ENCODE data around the gene IGSF21.

IGSF21 gene

DNA sequence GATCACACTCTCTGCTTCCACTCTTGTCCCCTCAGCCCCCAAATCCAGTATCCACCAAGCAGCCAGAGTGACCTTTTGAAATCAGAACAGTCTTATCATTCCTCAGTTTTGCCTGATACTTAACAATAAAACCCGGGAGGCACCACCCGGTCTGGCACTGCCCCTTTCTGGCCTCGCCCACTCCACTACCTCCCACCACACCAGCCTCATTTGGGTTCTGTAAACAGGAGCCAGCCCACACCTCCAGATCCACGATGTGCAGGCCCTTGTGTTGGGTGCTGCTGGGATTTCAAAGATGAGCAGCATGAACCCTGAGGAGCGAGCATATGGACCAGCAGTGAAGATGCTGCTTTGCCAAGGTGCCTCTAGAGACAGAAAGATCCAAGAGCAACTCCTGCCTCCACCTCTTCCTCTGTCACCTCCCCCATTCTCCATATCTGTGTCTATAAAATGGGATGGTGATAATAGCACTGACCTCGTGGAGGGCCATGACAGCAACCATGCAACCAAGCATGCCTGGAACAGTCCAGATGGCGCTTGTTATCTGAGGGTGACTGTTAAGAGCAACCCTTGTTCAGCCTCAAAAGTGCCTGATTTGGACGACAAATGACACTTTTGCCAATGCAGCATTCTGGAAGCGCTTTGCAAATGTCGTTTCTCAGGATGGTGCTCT is 136.0 kb downstream of the IGSF21 start:
- Histone ChIP-seq H3K4me2 (ENCODE audit: low read depth, low read length) (no peak overlapping the region), H3K9ac (ENCODE audit: low read length) (no peak overlapping the region), H4K20me1 (ENCODE audit: insufficient read depth, low read length) (no peaks in the 10 kb centered on the region), H3K4me3 (ENCODE audit: low read length) (no peak overlapping the region), H3K9me3 (replicated peaks; ENCODE audit: insufficient read depth, low read length) (no peaks in the 10 kb centered on the region), H3K4me1 (ENCODE audit: low read length) (no peaks in the 10 kb centered on the region), H3K27me3 (replicated peaks; ENCODE audit: insufficient read depth, low read length) (peaks cover 78% of the 10 kb centered on the region), H3K36me3 (replicated peaks; ENCODE audit: insufficient read depth, low read length) (no peaks in the 10 kb centered on the region), H3K27ac (ENCODE audit: low read length) (no peak overlapping the region), H3K9me2 (replicated peaks; ENCODE audit: insufficient read depth, low read length) (no peaks in the 10 kb centered on the region), H3K79me2 (ENCODE audit: low read length) (no peaks in the 10 kb centered on the region), H2AFZ (ENCODE audit: low read length) (no peak overlapping the region), H3F3A (ENCODE audit: insufficient read depth, low read length) (no peaks in the 10 kb centered on the region)
- no peak for DNase-seq
- TF ChIP-seq EZH2phosphoT487 (IDR thresholded peaks at IDR 0.05; ENCODE audit: low read length) (no peak), EZH2 (optimal IDR thresholded peaks at IDR 0.05; ENCODE audit: low read depth, low read length) (no peak)
- TF ChIP-seq, protein P1, sequence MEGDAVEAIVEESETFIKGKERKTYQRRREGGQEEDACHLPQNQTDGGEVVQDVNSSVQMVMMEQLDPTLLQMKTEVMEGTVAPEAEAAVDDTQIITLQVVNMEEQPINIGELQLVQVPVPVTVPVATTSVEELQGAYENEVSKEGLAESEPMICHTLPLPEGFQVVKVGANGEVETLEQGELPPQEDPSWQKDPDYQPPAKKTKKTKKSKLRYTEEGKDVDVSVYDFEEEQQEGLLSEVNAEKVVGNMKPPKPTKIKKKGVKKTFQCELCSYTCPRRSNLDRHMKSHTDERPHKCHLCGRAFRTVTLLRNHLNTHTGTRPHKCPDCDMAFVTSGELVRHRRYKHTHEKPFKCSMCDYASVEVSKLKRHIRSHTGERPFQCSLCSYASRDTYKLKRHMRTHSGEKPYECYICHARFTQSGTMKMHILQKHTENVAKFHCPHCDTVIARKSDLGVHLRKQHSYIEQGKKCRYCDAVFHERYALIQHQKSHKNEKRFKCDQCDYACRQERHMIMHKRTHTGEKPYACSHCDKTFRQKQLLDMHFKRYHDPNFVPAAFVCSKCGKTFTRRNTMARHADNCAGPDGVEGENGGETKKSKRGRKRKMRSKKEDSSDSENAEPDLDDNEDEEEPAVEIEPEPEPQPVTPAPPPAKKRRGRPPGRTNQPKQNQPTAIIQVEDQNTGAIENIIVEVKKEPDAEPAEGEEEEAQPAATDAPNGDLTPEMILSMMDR (IDR thresholded peaks at IDR 0.05; ENCODE audit: low read length) = no peak

DNA sequence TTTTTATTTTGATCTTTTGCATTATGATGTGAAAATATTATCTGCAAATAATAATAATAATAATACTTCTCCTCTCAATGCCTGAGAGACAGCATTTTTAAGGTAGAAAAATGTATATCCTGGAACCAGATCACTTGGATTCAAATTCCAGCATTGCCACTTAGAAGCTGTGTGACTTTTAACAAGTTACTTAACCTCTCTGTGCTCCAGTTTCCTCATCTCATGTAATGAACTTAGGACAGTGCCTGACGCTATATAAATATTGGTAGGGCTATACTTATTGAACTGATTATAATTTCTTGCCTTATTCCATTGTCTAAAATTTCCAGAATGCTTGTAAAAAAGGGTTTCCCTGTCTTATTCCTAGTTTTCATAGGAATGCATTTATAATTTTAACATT is 137.2 kb downstream of the IGSF21 start:
- Histone ChIP-seq H3K9me3 (replicated peaks; ENCODE audit: insufficient read depth, low read length) (no peaks in the 10 kb centered on the region), H3K27ac (ENCODE audit: low read length) (no peak overlapping the region), H3K36me3 (replicated peaks; ENCODE audit: insufficient read depth, low read length) (no peaks in the 10 kb centered on the region), H3K79me2 (ENCODE audit: low read length) (no peaks in the 10 kb centered on the region), H2AFZ (ENCODE audit: low read length) (no peak overlapping the region), H3K4me1 (ENCODE audit: low read length) (no peaks in the 10 kb centered on the region), H3K4me3 (ENCODE audit: low read length) (no peak overlapping the region), H3K9ac (ENCODE audit: low read length) (no peak overlapping the region), H3K4me2 (ENCODE audit: low read depth, low read length) (no peak overlapping the region), H3K9me2 (replicated peaks; ENCODE audit: insufficient read depth, low read length) (no peaks in the 10 kb centered on the region), H4K20me1 (ENCODE audit: insufficient read depth, low read length) (no peaks in the 10 kb centered on the region), H3F3A (ENCODE audit: insufficient read depth, low read length) (no peaks in the 10 kb centered on the region), H3K27me3 (replicated peaks; ENCODE audit: insufficient read depth, low read length) (peaks cover 78% of the 10 kb centered on the region)
- TF ChIP-seq, protein P1 (IDR thresholded peaks at IDR 0.05; ENCODE audit: low read length) = no peak
- TF ChIP-seq EZH2 (optimal IDR thresholded peaks at IDR 0.05; ENCODE audit: low read depth, low read length) = no peak
- TF ChIP-seq EZH2phosphoT487 (IDR thresholded peaks at IDR 0.05; ENCODE audit: low read length) = no peak
- DNase-seq = no peak

DNA sequence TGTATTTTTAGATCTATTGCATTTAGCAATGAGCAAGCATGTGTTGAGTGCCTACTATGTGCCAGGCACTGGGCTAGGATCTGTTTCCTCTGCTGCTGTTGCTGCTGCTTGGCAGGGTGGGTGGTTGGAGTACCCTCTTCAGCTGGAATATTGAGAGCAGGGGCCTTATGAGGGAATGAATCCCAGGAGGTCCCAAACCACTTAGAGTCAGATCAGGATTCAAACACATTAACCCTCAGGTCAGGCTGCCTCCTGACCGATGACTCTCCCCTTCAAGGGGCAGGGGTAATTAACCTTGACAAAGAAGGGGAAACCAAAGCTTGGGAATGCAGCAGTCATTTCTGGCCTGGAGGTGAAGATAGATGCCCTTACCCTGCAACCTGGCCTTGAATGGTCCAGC is 138.0 kb downstream of the IGSF21 start:
- Histone ChIP-seq H3F3A (ENCODE audit: insufficient read depth, low read length) (no peaks in the 10 kb centered on the region), H3K27ac (ENCODE audit: low read length) (no peak overlapping the region), H3K36me3 (replicated peaks; ENCODE audit: insufficient read depth, low read length) (no peaks in the 10 kb centered on the region), H3K4me2 (ENCODE audit: low read depth, low read length) (no peak overlapping the region), H3K9me2 (replicated peaks; ENCODE audit: insufficient read depth, low read length) (no peaks in the 10 kb centered on the region), H3K4me1 (ENCODE audit: low read length) (no peaks in the 10 kb centered on the region), H3K4me3 (ENCODE audit: low read length) (no peak overlapping the region), H4K20me1 (ENCODE audit: insufficient read depth, low read length) (no peaks in the 10 kb centered on the region), H3K9me3 (replicated peaks; ENCODE audit: insufficient read depth, low read length) (no peaks in the 10 kb centered on the region), H3K27me3 (replicated peaks; ENCODE audit: insufficient read depth, low read length) (peaks cover 75% of the 10 kb centered on the region), H2AFZ (ENCODE audit: low read length) (no peak overlapping the region), H3K79me2 (ENCODE audit: low read length) (no peaks in the 10 kb centered on the region), H3K9ac (ENCODE audit: low read length) (no peak overlapping the region)
- TF ChIP-seq EZH2 (optimal IDR thresholded peaks at IDR 0.05; ENCODE audit: low read depth, low read length) = no peak
- DNase-seq = no peak

DNA sequence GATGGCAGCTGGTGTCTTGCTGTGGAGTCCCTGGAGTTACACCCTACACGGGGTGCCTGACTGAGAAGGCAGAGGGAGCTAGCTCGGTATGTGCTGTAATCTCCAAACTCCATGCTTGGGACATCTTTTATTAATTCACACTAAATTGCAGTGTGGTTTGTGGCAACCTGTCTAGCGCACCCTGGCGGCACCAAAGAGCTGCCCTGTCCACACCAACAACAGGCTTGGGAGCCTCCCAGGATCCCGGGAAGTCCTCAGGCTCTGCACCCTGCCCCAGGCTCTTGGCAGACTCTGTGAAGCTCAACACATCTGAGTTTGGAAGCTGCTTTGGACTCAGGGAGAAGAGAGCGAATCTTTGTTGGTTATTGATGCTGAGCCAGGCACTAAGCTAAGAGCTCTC is 138.9 kb downstream of the IGSF21 start:
- Histone ChIP-seq H3K4me3 (ENCODE audit: low read length) (no peak overlapping the region), H4K20me1 (ENCODE audit: insufficient read depth, low read length) (no peaks in the 10 kb centered on the region), H2AFZ (ENCODE audit: low read length) (no peak overlapping the region), H3K4me2 (ENCODE audit: low read depth, low read length) (no peak overlapping the region), H3F3A (ENCODE audit: insufficient read depth, low read length) (no peaks in the 10 kb centered on the region), H3K79me2 (ENCODE audit: low read length) (no peaks in the 10 kb centered on the region), H3K9me3 (replicated peaks; ENCODE audit: insufficient read depth, low read length) (no peaks in the 10 kb centered on the region), H3K9me2 (replicated peaks; ENCODE audit: insufficient read depth, low read length) (no peaks in the 10 kb centered on the region), H3K27ac (ENCODE audit: low read length) (no peak overlapping the region), H3K27me3 (replicated peaks; ENCODE audit: insufficient read depth, low read length) (peaks cover 74% of the 10 kb centered on the region), H3K4me1 (ENCODE audit: low read length) (no peaks in the 10 kb centered on the region), H3K9ac (ENCODE audit: low read length) (no peak overlapping the region), H3K36me3 (replicated peaks; ENCODE audit: insufficient read depth, low read length) (no peaks in the 10 kb centered on the region)
- DNase-seq = no peak
- TF ChIP-seq, protein P1 (IDR thresholded peaks at IDR 0.05; ENCODE audit: low read length) = peak; percentile 38
- TF ChIP-seq EZH2phosphoT487 (IDR thresholded peaks at IDR 0.05; ENCODE audit: low read length) = no peak
